GM18508 (cell line): ENCODE measurements around the gene TMPRSS6.

Source experiments
- ATAC-seq: cut with Tn5 transposase; IDR thresholded peaks from one replicate; pipeline ENCODE4 v1.9.1; 2021; ENCODE audit warnings: moderate number of reproducible peaks; ENCODE audit not compliant: insufficient read depth, unreplicated experiment

TMPRSS6 gene

GRCh38 chr22:37056246-37056645 is 53.3 kb downstream of the TMPRSS6 start:
- no peak for ATAC-seq

GRCh38 chr22:37054600-37055365 is 54.7 kb downstream of the TMPRSS6 start:
- no peak for ATAC-seq

- no peak for ATAC-seq
Measured at GRCh38 chr22:37054056-37054395, 55.5 kb downstream of the TMPRSS6 start.

GRCh38 chr22:37053310-37054055 is 56.0 kb downstream of the TMPRSS6 start:
- no peak for ATAC-seq

- no peak for ATAC-seq
Measured at GRCh38 chr22:37052386-37053309, 56.9 kb downstream of the TMPRSS6 start.

- ATAC-seq: no peak
Measured at GRCh38 chr22:37051391-37052385, 57.8 kb downstream of the TMPRSS6 start, which contains the start of gene KCTD17. Gene KCTD17 (plus strand): TSS chr22:37051742. CDS start chr22:37051761, 19 bp downstream.

GRCh38 chr22:37050913-37051312 is 58.6 kb downstream of the TMPRSS6 start:
- ATAC-seq: no peak

GRCh38 chr22:37049224-37049623 is 60.3 kb downstream of the TMPRSS6 start:
- ATAC-seq: no peak

GRCh38 chr22:37048133-37048532 is 61.4 kb downstream of the TMPRSS6 start:
- ATAC-seq: no peak

GRCh38 chr22:37047006-37047405 is 62.5 kb downstream of the TMPRSS6 start:
- no peak for ATAC-seq

- ATAC-seq: no peak
Measured at GRCh38 chr22:37046589-37046988, 62.9 kb downstream of the TMPRSS6 start.

GRCh38 chr22:37045958-37046357 is 63.6 kb downstream of the TMPRSS6 start:
- no peak for ATAC-seq

GRCh38 chr22:37044634-37045625 is 64.6 kb downstream of the TMPRSS6 start:
- no peak for ATAC-seq

GRCh38 chr22:37043828-37044538 is 65.5 kb downstream of the TMPRSS6 start:
- ATAC-seq: no peak

GRCh38 chr22:37043209-37043827 is 66.2 kb downstream of the TMPRSS6 start:
- ATAC-seq: no peak

GRCh38 chr22:37039466-37039865 is 70.0 kb downstream of the TMPRSS6 start:
- ATAC-seq: no peak

- ATAC-seq: no peak
Measured at GRCh38 chr22:37037669-37038068, 71.8 kb downstream of the TMPRSS6 start.
